ENCODE results near the gene BOLL.

Gene BOLL

DNA sequence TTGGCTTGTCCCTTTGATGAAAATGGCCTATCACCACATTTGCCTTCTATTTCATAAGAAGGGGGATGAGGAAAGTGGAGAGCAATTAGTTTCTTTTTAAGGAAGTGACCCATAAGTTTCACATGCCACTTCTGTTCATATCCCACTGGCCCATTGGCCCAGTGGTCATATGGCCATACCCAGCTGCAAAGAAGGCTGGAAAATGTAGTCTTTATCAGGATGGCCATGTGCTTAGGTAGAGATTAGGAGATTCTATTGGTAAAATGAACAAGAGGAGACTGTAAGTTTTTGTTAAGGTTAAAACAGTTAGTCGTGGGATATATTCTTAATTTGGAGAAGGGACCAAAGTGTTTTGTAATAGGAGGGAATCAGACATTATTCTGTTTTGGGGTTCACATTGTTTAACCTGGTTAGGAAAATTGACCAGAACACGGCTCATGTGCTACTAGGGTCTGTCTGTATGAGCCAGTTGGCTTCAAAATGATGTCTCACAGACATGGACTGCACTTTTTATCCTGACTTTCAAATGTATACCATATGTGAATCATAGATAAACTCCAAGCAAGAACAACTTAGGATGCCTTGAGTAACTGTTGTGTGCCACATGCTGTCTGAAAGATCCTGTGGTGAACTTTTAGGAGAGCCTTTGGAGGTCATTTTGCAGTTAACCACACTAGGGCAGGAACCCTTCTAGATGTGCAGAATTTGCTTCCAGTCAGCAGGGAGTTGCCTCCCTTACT lies 36.6 kb upstream of the BOLL start:
- TF ChIP-seq, protein P1, sequence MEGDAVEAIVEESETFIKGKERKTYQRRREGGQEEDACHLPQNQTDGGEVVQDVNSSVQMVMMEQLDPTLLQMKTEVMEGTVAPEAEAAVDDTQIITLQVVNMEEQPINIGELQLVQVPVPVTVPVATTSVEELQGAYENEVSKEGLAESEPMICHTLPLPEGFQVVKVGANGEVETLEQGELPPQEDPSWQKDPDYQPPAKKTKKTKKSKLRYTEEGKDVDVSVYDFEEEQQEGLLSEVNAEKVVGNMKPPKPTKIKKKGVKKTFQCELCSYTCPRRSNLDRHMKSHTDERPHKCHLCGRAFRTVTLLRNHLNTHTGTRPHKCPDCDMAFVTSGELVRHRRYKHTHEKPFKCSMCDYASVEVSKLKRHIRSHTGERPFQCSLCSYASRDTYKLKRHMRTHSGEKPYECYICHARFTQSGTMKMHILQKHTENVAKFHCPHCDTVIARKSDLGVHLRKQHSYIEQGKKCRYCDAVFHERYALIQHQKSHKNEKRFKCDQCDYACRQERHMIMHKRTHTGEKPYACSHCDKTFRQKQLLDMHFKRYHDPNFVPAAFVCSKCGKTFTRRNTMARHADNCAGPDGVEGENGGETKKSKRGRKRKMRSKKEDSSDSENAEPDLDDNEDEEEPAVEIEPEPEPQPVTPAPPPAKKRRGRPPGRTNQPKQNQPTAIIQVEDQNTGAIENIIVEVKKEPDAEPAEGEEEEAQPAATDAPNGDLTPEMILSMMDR (IDR thresholded peaks at IDR 0.05; ENCODE audit: low read depth, low read length) = no peak
- TF ChIP-seq MYC (IDR thresholded peaks at IDR 0.05; ENCODE audit: low read depth, low read length) = no peak
- TF ChIP-seq, protein P2, sequence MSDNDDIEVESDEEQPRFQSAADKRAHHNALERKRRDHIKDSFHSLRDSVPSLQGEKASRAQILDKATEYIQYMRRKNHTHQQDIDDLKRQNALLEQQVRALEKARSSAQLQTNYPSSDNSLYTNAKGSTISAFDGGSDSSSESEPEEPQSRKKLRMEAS (IDR thresholded peaks at IDR 0.05; ENCODE audit: low read depth, low read length) = no peak
- no peak for TF ChIP-seq POLR2A (IDR thresholded peaks at IDR 0.05; ENCODE audit: extremely low read depth, insufficient read length)

GRCh38 chr2:197814526-197814925 lies 29.4 kb upstream of the BOLL start:
- TF ChIP-seq, protein P2 (IDR thresholded peaks at IDR 0.05; ENCODE audit: low read depth, low read length) = no peak
- TF ChIP-seq MYC (IDR thresholded peaks at IDR 0.05; ENCODE audit: low read depth, low read length) (no peak), POLR2A (IDR thresholded peaks at IDR 0.05; ENCODE audit: extremely low read depth, insufficient read length) (no peak)
- TF ChIP-seq, protein P1 (IDR thresholded peaks at IDR 0.05; ENCODE audit: low read depth, low read length) = no peak
- H3K4me3 ChIP-seq (ENCODE audit: low read depth, low read length) = no peak overlapping the region
- no peak for DNase-seq (ENCODE audit: low read depth)

More for the DNA sequence above, 36.6 kb upstream of the BOLL start:
- H3K4me3 ChIP-seq (ENCODE audit: low read depth, low read length) = no peak overlapping the region
- no peak for DNase-seq (ENCODE audit: low read depth)

GRCh38 chr2:197813093-197813787 lies 28.1 kb upstream of the BOLL start:
- no peak overlapping the region for H3K4me3 ChIP-seq (ENCODE audit: low read depth, low read length)
- peak; percentile 65 for DNase-seq (ENCODE audit: low read depth)
- TF ChIP-seq, protein P1 (IDR thresholded peaks at IDR 0.05; ENCODE audit: low read depth, low read length) = peak; percentile 76
- TF ChIP-seq MYC (IDR thresholded peaks at IDR 0.05; ENCODE audit: low read depth, low read length) (no peak), POLR2A (IDR thresholded peaks at IDR 0.05; ENCODE audit: extremely low read depth, insufficient read length) (no peak)
- TF ChIP-seq, protein P2 (IDR thresholded peaks at IDR 0.05; ENCODE audit: low read depth, low read length) = no peak

GRCh38 chr2:197810491-197810890 lies 25.4 kb upstream of the BOLL start:
- H3K4me3 ChIP-seq (ENCODE audit: low read depth, low read length) = no peak overlapping the region
- TF ChIP-seq MYC (IDR thresholded peaks at IDR 0.05; ENCODE audit: low read depth, low read length) (no peak), POLR2A (IDR thresholded peaks at IDR 0.05; ENCODE audit: extremely low read depth, insufficient read length) (no peak)
- TF ChIP-seq, protein P2 (IDR thresholded peaks at IDR 0.05; ENCODE audit: low read depth, low read length) = no peak
- TF ChIP-seq, protein P1 (IDR thresholded peaks at IDR 0.05; ENCODE audit: low read depth, low read length) = no peak

DNA sequence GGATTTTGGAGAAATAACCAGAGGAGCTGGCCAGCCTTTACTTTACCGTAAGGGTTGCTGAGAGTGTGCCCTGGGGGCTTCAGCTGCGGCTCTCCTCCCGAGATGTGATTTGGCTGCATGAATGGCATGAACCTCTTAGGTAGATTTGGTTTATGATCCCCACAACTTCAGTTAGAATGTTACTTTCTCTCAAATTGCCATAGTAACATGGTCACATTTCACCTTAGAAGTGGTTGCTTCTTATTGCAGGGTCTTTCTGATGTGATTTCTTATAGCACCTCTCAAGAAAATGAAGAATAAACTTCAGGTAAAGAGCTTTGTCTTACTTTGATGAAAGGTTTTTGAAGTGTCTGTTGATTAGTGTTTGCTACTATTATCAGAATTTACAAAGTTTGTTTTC lies 24.9 kb upstream of the BOLL start:
- H3K4me3 ChIP-seq (ENCODE audit: low read depth, low read length) = no peak overlapping the region
- TF ChIP-seq, protein P1 (IDR thresholded peaks at IDR 0.05; ENCODE audit: low read depth, low read length) = no peak
- TF ChIP-seq POLR2A (IDR thresholded peaks at IDR 0.05; ENCODE audit: extremely low read depth, insufficient read length) = no peak
- no peak for DNase-seq (ENCODE audit: low read depth)

More at GRCh38 chr2:197810491-197810890, 25.4 kb upstream of the BOLL start:
- no peak for DNase-seq (ENCODE audit: low read depth)
